GM12878 (cell line): ENCODE results near the gene OTOG. TPM values are rescaled to one million over a fixed set of nuclear protein-coding genes. Genes with fewer than 3 reads are reported as not detected.

Experiments
- ATAC-seq: fragments of 200-7000 bp; cut with Tn5 transposase; 3 replicates; pipeline ENCODE4 v1.9.1; 2020; ENCODE audit warnings: mild to moderate bottlenecking, moderate library complexity
- BruUV-seq: library from RNA; stranded (reverse); fragments of 400-500 nt; replicated peaks from 2 replicates; lab custom pipeline; 2021; lab: Mats Ljungman, UMichigan
- CTCF ChIA-PET: fragments of 300-600 bp; sonication (Branson Sonifier 250); formaldehyde crosslinking; extraction: SDS; loops from one replicate; lab custom pipeline; 2021; ENCODE audit warnings: inconsistent platforms; lab: Yijun Ruan, JAX
- POLR2A ChIA-PET: fragments of 350-600 bp; formaldehyde crosslinking; extraction: SDS; loops from one replicate; lab custom pipeline; 2021; ENCODE audit warnings: inconsistent platforms; lab: Charles Lee
- RAD21 ChIA-PET: fragments of 300-600 bp; sonication (Branson Sonifier 250); formaldehyde crosslinking; loops from one replicate; lab custom pipeline; 2023; ENCODE audit warnings: antibody characterized with exemption; ENCODE audit not compliant: unreplicated experiment; lab: Charles Lee
- SMC1A ChIA-PET: fragments of 300-600 bp; sonication (Branson Sonifier 250); formaldehyde crosslinking; loops from one replicate; lab custom pipeline; 2023; ENCODE audit not compliant: unreplicated experiment, uncharacterized antibody; lab: Charles Lee
- DNase-seq: peaks from one replicate; pipeline ENCODE4 v3.0.0-alpha.2; 2011; ENCODE audit warnings: low read depth, low spot score
- FAIRE-seq: peaks from 3 replicates; lab custom pipeline; 2011; peaks lifted over from hg19 to GRCh38; lab: Jason Lieb, UNC
- H2AFZ ChIP-seq: 2 replicates; pipeline ENCODE4 v1.6.0; 2011; ENCODE audit warnings: low read depth, low read length, control low read depth; ENCODE audit not compliant: control insufficient read depth
- H3K27ac ChIP-seq: 2 replicates; pipeline ENCODE4 v1.5.1; 2011; ENCODE audit warnings: control low read depth; ENCODE audit not compliant: control insufficient read depth, insufficient read depth
- H3K27me3 ChIP-seq, 2 experiments: replicated peaks in 1 of 2; 2 replicates each; pipeline versions ENCODE4 v1.6.0 to v1.6.1; 2011; ENCODE audit warnings: low read length in 1 of 2; ENCODE audit not compliant: control insufficient read depth in 2 of 2, insufficient read depth in 2 of 2
- H3K36me3 ChIP-seq, 2 experiments: 2 replicates each; pipeline ENCODE4 v1.5.1; 2011; ENCODE audit warnings: low read length in 1 of 2; ENCODE audit not compliant: control insufficient read depth in 2 of 2, insufficient read depth in 2 of 2
- H3K4me1 ChIP-seq: 2 replicates; pipeline ENCODE4 v1.6.1; 2011; ENCODE audit warnings: mild to moderate bottlenecking, low read length, moderate library complexity, mixed read lengths; ENCODE audit not compliant: control insufficient read depth, insufficient read depth
- H3K4me2 ChIP-seq: 2 replicates; pipeline ENCODE4 v1.6.0; 2011; ENCODE audit warnings: control low read depth; ENCODE audit not compliant: control insufficient read depth, insufficient read depth
- H3K4me3 ChIP-seq: fragments of 200-600 bp; sonication (generic); 2 replicates; pipeline ENCODE4 v1.5.1; 2016
- H3K79me2 ChIP-seq: 2 replicates; pipeline ENCODE4 v1.6.0; 2011; ENCODE audit warnings: low read length; ENCODE audit not compliant: control insufficient read depth, insufficient read depth
- H3K9ac ChIP-seq: 2 replicates; pipeline ENCODE4 v1.8.0; 2011; ENCODE audit warnings: low read length, control low read depth, mixed read lengths; ENCODE audit not compliant: control insufficient read depth, insufficient read depth
- H3K9me3 ChIP-seq: replicated peaks from 3 replicates; pipeline ENCODE4 v1.5.1; 2011; ENCODE audit warnings: mild to moderate bottlenecking, low read length; ENCODE audit not compliant: control insufficient read depth, insufficient read depth
- H4K20me1 ChIP-seq: 2 replicates; pipeline ENCODE4 v1.6.0; 2011; ENCODE audit not compliant: control insufficient read depth, insufficient read depth
- CBX5 ChIP-seq: sonication (generic); IDR thresholded peaks from 2 replicates; pipeline ENCODE4 v1.6.1; 2016; ENCODE audit warnings: low read depth, moderate library complexity, mild to moderate bottlenecking, inconsistent platforms
- CEBPB ChIP-seq, 2 experiments: fragments of 150-350 bp in 1 of 2; IDR thresholded peaks; 2 replicates each; pipeline ENCODE4 v1.6.1; 2012 to 2014; ENCODE audit warnings: low read depth in 2 of 2, low read length in 2 of 2, borderline replicate concordance in 1 of 2, inconsistent platforms in 1 of 2
- EP300 ChIP-seq, 2 experiments: fragments of 150-350 bp in 1 of 2; IDR thresholded peaks; 2 replicates each; pipeline ENCODE4 v1.6.1; 2011 to 2012; ENCODE audit warnings: low read depth in 2 of 2, low read length in 2 of 2, borderline replicate concordance in 1 of 2, improper control_type of control experiment in 1 of 2, inconsistent platforms in 1 of 2; ENCODE audit not compliant: control insufficient read depth in 1 of 2
- FOS ChIP-seq: IDR thresholded peaks from 3 replicates; pipeline ENCODE4 v1.6.1; 2011; ENCODE audit warnings: borderline replicate concordance; ENCODE audit not compliant: insufficient read length; ENCODE audit errors: extremely low read depth
- FOXM1 ChIP-seq: IDR thresholded peaks from 2 replicates; pipeline ENCODE4 v1.6.1; 2012; ENCODE audit warnings: low read depth, mild to moderate bottlenecking, inconsistent platforms, low read length, moderate library complexity
- NFYA ChIP-seq: IDR thresholded peaks from 2 replicates; pipeline ENCODE4 v1.6.1; 2011; ENCODE audit warnings: low read depth, mild to moderate bottlenecking, low read length, improper control_type of control experiment, borderline replicate concordance
- RELB ChIP-seq: fragments of 450-650 bp; IDR thresholded peaks from 2 replicates; pipeline ENCODE4 v1.6.1; 2017; ENCODE audit warnings: low read depth, mild to moderate bottlenecking, moderate library complexity
- SIN3A ChIP-seq: IDR thresholded peaks from 2 replicates; pipeline ENCODE4 v1.6.1; 2012; ENCODE audit warnings: low read depth, low read length, improper control_type of control experiment
- SMAD1 ChIP-seq: fragments of 450-650 bp; IDR thresholded peaks from 2 replicates; pipeline ENCODE4 v1.6.1; 2018; ENCODE audit warnings: mild to moderate bottlenecking, low read depth; ENCODE audit not compliant: partially characterized antibody
- SMAD5 ChIP-seq: IDR thresholded peaks from 2 replicates; pipeline ENCODE4 v1.6.1; 2016; ENCODE audit warnings: antibody characterized with exemption, low read depth
- SPI1 ChIP-seq: IDR thresholded peaks from 2 replicates; pipeline ENCODE4 v1.6.1; 2011; ENCODE audit warnings: low read depth, mild to moderate bottlenecking, low read length, moderate library complexity, borderline replicate concordance; ENCODE audit not compliant: insufficient read depth
- SREBF2 ChIP-seq: IDR thresholded peaks from 2 replicates; pipeline ENCODE4 v1.6.1; 2012; ENCODE audit warnings: mild to moderate bottlenecking, low read length
- ZNF207 ChIP-seq: fragments of 450-650 bp; IDR thresholded peaks from 2 replicates; pipeline ENCODE4 v1.6.1; 2014; ENCODE audit warnings: antibody characterized with exemption, mild to moderate bottlenecking, borderline replicate concordance
- ZNF384 ChIP-seq: IDR thresholded peaks from 2 replicates; pipeline ENCODE4 v1.6.1; 2012; ENCODE audit warnings: low read depth, mild to moderate bottlenecking, low read length, improper control_type of control experiment, borderline replicate concordance
- ZNF622 ChIP-seq: fragments of 450-650 bp; IDR thresholded peaks from 2 replicates; pipeline ENCODE4 v1.6.1; 2017; ENCODE audit warnings: mild to moderate bottlenecking, inconsistent platforms
- ZSCAN29 ChIP-seq: fragments of 450-650 bp; IDR thresholded peaks from 2 replicates; pipeline ENCODE4 v1.6.1; 2017; ENCODE audit warnings: mild to moderate bottlenecking, moderate library complexity
- WGBS: methylation state at CpG from one replicate; pipeline ENCODE4 v1.1.6; 2016; ENCODE audit warnings: low lambda C conversion rate; ENCODE audit not compliant: insufficient replicate concordance, insufficient coverage; ENCODE audit errors: missing lambda C conversion rate; 5-methylcytosine and 5-hydroxymethylcytosine counted together
- in situ Hi-C: fragments of 300-500 bp; cut with MboI; formaldehyde crosslinking; loops from 9 replicates; pipeline ENCODE4 v1.14.3; 2018; ENCODE audit warnings: mixed read lengths
- intact Hi-C: fragments of 100-400 bp; cut with micrococcal nuclease; formaldehyde crosslinking; loops from one replicate; pipeline ENCODE4 v1.14.2; 2022; ENCODE audit not compliant: unreplicated experiment
- polyA plus RNA-seq, 11 experiments: library from polyadenylated mRNA; depleted of rRNA in 4 of 11; unstranded in 6 of 11; stranded (reverse) in 5 of 11; fragments of >200 nt; fragmentation: Nextera tagmentation in 4 of 11; fragmentation: Illumina TruSeq in 1 of 11; extraction: Ambion mirVana in 4 of 11; extraction: Trizol in 1 of 11; gene quantifications; 1 replicate in 1 of 11; 2 replicates in 10 of 11; pipeline versions ENCODE4 v1.2.1 to v1.2.3, GENCODE V29; 2011 to 2016; ENCODE audit warnings: inconsistent platforms in 2 of 11, missing spikeins in 2 of 11, low read depth in 1 of 11
- total RNA-seq, 4 experiments: library from RNA; depleted of rRNA in 3 of 4; stranded (reverse); fragments of >200 nt in 3 of 4; fragmentation: Illumina TruSeq in 1 of 4; extraction: Trizol in 1 of 4; gene quantifications; 2 replicates each; pipeline versions ENCODE4 v1.2.1 to v1.2.3, GENCODE V29; 2013 to 2021
- TF ChIP-seq, protein P1 (sequence below), 3 experiments: IDR thresholded peaks in 2 of 3; conservative IDR thresholded peaks in 1 of 3; 2 replicates each; pipeline ENCODE4 v1.5.1; 2011; ENCODE audit warnings: low read depth in 3 of 3, low read length in 3 of 3, mild to moderate bottlenecking in 3 of 3, control low read depth in 2 of 3, moderate library complexity in 2 of 3, inconsistent platforms in 1 of 3, mixed read lengths in 1 of 3; ENCODE audit not compliant: control insufficient read depth in 2 of 3, insufficient read depth in 1 of 3; ENCODE audit errors: extremely low read depth in 1 of 3

OTOG gene
- total and polyA plus RNA-seq, 10 of the 15 experiments (the other 5 are each of a cell fraction or from before 2014, with no cell fraction given) = not detected

GRCh38 chr11:17563231-17563646 is 16.2 kb downstream of the OTOG start (continued):
- TF ChIP-seq, protein P1, sequence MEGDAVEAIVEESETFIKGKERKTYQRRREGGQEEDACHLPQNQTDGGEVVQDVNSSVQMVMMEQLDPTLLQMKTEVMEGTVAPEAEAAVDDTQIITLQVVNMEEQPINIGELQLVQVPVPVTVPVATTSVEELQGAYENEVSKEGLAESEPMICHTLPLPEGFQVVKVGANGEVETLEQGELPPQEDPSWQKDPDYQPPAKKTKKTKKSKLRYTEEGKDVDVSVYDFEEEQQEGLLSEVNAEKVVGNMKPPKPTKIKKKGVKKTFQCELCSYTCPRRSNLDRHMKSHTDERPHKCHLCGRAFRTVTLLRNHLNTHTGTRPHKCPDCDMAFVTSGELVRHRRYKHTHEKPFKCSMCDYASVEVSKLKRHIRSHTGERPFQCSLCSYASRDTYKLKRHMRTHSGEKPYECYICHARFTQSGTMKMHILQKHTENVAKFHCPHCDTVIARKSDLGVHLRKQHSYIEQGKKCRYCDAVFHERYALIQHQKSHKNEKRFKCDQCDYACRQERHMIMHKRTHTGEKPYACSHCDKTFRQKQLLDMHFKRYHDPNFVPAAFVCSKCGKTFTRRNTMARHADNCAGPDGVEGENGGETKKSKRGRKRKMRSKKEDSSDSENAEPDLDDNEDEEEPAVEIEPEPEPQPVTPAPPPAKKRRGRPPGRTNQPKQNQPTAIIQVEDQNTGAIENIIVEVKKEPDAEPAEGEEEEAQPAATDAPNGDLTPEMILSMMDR (IDR thresholded peaks at IDR 0.05 in 2 of 3, conservative IDR thresholded peaks at IDR 0.05 in 1 of 3; ENCODE audit: control insufficient read depth in 2 of 3, extremely low read depth in 1 of 3, insufficient read depth in 1 of 3, low read depth in 3 of 3, low read length in 3 of 3) = no peak
- TF ChIP-seq NFYA = no peak
- no peak for TF ChIP-seq ZNF207

- H2AFZ ChIP-seq = no peak overlapping the region
- no peak overlapping the region for H3K4me2 ChIP-seq
- ChIA-PET POLR2A (interaction anchor here (0.6 to 0.7 kb wide), 2 partner anchors 619 to 672 kb away, joined by 3 to 6 read pairs; no protein-coding TSS in a partner anchor), SMC1A (interaction anchor here (0.8 kb wide), 1 partner anchor 11 kb away, joined by 3 read pairs; no protein-coding TSS in a partner anchor), RAD21 (no interaction called here), CTCF (interaction anchor here (0.6 to 1.4 kb wide), 3 partner anchors 35 to 622 kb away, joined by 3 to 4 read pairs (median 4); no protein-coding TSS in a partner anchor)
- H3K79me2 ChIP-seq = no peaks in the 10 kb centered on the region
- H3K9ac ChIP-seq = no peak overlapping the region
- H3K27ac ChIP-seq = no peak overlapping the region
- intact Hi-C loops = no loop called here
- in situ Hi-C loops = no loop called here
- 30% methylated on average over 4 of the region's 4 CpGs for WGBS
- no TSS peak for BruUV-seq
- FAIRE-seq = no peak
- H4K20me1 ChIP-seq = no peaks in the 10 kb centered on the region
- H3K4me1 ChIP-seq = no peaks in the 10 kb centered on the region
- H3K36me3 ChIP-seq = no peaks in the 10 kb centered on the region
- peaks cover 0 to 1% of the 10 kb centered on the region in 2 experiments; a peak in 1 of 4 replicates for H3K27me3 ChIP-seq
- no peak for DNase-seq
- ATAC-seq = no peak
- H3K4me3 ChIP-seq = no peak overlapping the region
- no peaks in the 10 kb centered on the region for H3K9me3 ChIP-seq
- TF ChIP-seq SMAD5 (no peak), SMAD1 (no peak), ZNF207 (no peak), ZNF384 (no peak), SPI1 (no peak), EP300 (IDR thresholded peaks at IDR 0.05; ENCODE audit: borderline replicate concordance in 1 of 2, control insufficient read depth in 1 of 2, low read depth in 2 of 2, low read length in 2 of 2) (no peak), CBX5 (no peak), FOS (no peak), CEBPB (IDR thresholded peaks at IDR 0.05; ENCODE audit: borderline replicate concordance in 1 of 2, low read depth in 2 of 2, low read length in 2 of 2) (no peak), RELB (no peak), ZSCAN29 (no peak), SREBF2 (no peak), ZNF622 (no peak), SIN3A (no peak), FOXM1 (no peak)
Measured at GRCh38 chr11:17563961-17564686, 17.1 kb downstream of the OTOG start.
